Kidney epithelial cell (primary cell): ENCODE results near the gene ZC3H8. TPM values are rescaled to one million over a fixed set of nuclear protein-coding genes. Genes with fewer than 3 reads are reported as not detected.
"Not testable (repeated sequence)": the region's sequence is repeated elsewhere in the genome, so short reads cannot be mapped to it uniquely, and the experiment has no call there.

Experiments used
- DNase-seq: peaks from one replicate; pipeline ENCODE4 v3.0.0-alpha.2; 2010; ENCODE audit warnings: low read depth
- H3K27me3 ChIP-seq: 2 replicates; pipeline ENCODE4 v1.6.0; 2011; ENCODE audit warnings: low read length; ENCODE audit not compliant: control insufficient read depth, insufficient read depth
- H3K36me3 ChIP-seq: 2 replicates; pipeline ENCODE4 v1.5.1; 2011; ENCODE audit warnings: low read length; ENCODE audit not compliant: control insufficient read depth, insufficient read depth
- H3K4me3 ChIP-seq: 2 replicates; pipeline ENCODE4 v1.5.1; 2011; ENCODE audit warnings: low read depth, mild to moderate bottlenecking, control low read depth, low read length
- total RNA-seq: library from RNA; depleted of rRNA; stranded (reverse); fragments of >200 nt; gene quantifications from 2 replicates; pipeline ENCODE4 v1.2.3, GENCODE V29; 2015
- TF ChIP-seq, protein P1 (sequence below): IDR thresholded peaks from 2 replicates; pipeline ENCODE4 v1.5.1; 2011; ENCODE audit warnings: mild to moderate bottlenecking, moderate library complexity, low read length, control low read depth, inconsistent platforms; ENCODE audit not compliant: insufficient read depth, poor library complexity, severe bottlenecking

The ZC3H8 gene
- total RNA-seq, 1 donor from 2014 or later, result 47.5 TPM

DNA sequence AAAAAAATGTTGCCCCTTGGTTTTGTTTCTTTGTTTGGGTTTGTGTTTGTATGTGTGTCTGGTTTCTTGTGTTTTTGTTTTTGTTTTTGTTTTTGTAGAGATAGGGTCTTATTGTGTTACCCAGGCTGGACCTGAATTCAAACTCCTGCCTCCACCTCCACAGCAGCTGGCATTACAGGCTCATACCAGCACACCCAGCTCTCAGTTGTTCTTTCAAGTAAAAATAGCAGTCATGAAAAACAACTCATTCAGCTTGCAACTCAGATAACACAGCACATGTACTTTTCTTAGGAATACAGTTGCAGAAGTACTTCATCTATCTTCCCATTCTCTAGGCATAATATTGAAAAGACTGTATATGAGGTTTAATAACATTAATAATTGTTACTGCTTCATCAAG lies 37.0 kb downstream of the ZC3H8 start:
- Histone ChIP-seq H3K4me3 (no peak overlapping the region), H3K27me3 (no peaks in the 10 kb centered on the region), H3K36me3 (no peaks in the 10 kb centered on the region)
- TF ChIP-seq, protein P1, sequence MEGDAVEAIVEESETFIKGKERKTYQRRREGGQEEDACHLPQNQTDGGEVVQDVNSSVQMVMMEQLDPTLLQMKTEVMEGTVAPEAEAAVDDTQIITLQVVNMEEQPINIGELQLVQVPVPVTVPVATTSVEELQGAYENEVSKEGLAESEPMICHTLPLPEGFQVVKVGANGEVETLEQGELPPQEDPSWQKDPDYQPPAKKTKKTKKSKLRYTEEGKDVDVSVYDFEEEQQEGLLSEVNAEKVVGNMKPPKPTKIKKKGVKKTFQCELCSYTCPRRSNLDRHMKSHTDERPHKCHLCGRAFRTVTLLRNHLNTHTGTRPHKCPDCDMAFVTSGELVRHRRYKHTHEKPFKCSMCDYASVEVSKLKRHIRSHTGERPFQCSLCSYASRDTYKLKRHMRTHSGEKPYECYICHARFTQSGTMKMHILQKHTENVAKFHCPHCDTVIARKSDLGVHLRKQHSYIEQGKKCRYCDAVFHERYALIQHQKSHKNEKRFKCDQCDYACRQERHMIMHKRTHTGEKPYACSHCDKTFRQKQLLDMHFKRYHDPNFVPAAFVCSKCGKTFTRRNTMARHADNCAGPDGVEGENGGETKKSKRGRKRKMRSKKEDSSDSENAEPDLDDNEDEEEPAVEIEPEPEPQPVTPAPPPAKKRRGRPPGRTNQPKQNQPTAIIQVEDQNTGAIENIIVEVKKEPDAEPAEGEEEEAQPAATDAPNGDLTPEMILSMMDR, result no peak
- no peak for DNase-seq

DNA sequence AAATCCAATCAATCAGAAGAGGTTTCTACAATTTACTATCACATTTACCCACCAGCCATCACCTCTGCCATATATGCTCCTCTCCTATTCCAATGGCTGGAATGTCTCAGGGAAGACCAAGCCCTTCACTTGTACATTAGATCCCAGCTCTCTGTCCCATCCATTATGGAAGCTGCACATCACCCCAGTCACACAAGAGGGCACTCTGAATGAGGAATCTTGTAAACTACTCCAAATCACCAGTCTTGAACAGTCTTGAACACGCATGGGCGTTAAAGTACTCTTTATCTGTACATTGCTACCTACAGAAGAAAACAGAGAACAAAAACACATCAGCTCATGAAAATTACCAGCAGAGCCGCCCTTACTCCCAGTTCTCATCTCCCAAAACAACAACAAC lies 38.7 kb downstream of the ZC3H8 start:
- Histone ChIP-seq H3K4me3 (no peak overlapping the region), H3K36me3 (no peaks in the 10 kb centered on the region), H3K27me3 (no peaks in the 10 kb centered on the region)
- TF ChIP-seq, protein P1, result peak; percentile 26
- no peak for DNase-seq

DNA sequence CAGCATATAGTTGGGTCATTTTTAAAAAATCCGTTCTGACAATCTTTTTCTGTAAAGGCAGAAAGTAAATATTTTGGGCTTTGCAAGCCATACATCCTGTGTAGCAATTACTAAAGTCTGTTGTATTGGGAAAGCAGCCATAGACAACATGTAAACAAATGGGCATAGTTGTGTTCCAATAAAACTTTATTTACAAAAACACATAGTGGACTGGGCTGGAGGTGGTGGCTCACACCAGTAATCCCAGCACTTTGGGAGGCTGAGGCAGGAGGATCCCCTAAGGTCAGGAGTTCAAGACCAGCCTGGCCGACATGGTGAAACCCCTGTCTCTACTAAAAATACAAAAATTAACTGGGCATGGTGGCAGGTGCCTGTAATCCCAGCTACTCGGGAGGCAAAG lies 46.9 kb downstream of the ZC3H8 start:
- not testable (repeated sequence) for H3K27me3 ChIP-seq, DNase-seq, H3K36me3 ChIP-seq, H3K4me3 ChIP-seq

DNA sequence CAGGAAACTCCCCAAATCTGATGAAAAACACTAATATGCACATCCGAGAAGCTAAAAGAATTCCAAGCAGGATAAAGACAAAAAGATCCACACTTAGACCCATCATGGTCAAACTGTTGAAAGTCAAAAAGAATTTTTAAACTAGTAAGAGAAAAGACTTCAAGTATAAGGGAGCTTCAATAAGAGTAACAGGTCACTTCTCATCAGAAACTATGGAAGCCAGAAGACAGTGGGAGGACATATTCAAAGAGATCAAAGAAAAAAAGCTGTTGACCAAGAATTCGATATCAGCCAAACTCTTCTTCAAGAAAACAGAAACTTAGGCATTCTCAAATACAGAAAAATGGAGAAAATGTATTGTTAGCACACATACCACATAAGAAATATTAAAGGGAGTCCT lies 50.4 kb downstream of the ZC3H8 start:
- no peak for DNase-seq
- Histone ChIP-seq H3K27me3 (no peaks in the 10 kb centered on the region), H3K36me3 (no peaks in the 10 kb centered on the region), H3K4me3 (no peak overlapping the region)
- TF ChIP-seq, protein P1, result no peak

DNA sequence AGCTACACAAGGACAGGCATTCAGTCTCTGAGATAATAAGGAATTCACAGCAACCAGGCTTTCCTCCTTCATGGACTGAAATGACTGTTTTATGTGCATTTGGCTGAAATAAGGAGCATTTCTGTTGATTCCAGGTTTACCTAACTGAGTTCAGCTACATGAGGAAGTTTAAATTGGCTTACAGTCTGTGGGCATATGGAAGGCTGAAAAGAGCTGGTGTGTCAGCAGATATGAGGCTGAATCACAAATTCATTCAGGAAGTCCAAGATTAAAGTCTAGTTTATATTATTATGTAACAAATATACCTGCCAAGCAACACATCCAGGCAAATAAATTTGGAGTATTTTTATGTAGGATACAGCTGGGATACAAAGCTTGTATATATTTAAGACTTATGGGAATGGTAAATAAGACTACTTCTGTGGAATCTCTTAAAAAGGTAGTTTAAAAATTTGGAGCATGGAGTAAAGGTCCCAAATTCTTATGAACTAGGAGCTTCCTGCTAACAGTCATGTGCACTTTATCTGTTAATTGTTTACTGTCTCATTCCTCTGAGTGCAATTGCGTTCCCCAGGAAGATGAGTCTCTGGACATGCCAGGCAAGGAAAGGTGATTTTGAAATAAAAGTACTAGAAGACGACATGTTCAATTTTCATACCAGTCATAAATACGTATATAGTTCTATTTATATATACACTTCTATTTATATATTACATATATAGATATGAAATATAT lies 53.0 kb downstream of the ZC3H8 start:
- no peaks in the 10 kb centered on the region for H3K36me3 ChIP-seq
- DNase-seq, result no peak
- no peak overlapping the region for H3K4me3 ChIP-seq
- peaks cover 3% of the 10 kb centered on the region for H3K27me3 ChIP-seq
- TF ChIP-seq, protein P1, result no peak

DNA sequence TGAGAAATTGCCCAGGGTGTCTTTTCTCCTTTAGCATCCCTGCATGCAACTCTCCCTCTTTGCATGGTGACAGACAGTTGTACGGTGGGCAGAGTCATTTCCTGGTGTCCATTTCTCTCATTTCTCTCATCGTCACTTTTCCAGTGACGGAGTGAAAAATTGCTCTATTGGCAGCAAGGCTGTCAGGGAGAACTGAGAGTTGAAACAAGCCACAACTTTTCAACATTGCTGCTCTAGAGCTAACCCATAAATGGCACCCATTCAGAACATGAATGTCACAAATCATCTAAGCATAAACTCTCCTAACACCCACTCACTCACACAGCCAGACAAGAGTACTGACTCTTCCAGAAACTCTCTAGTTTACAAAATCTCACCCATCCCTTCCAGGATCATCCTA lies 55.7 kb downstream of the ZC3H8 start:
- peaks cover 3% of the 10 kb centered on the region for H3K27me3 ChIP-seq
- TF ChIP-seq, protein P1, result no peak
- H3K36me3 ChIP-seq, result no peaks in the 10 kb centered on the region
- no peak for DNase-seq
- H3K4me3 ChIP-seq, result no peak overlapping the region
